Endothelial cell of umbilical vein (primary cell): Measurements from ENCODE around the gene TLDC2. TPM values are rescaled to one million over a fixed set of nuclear protein-coding genes. Genes with fewer than 3 reads are reported as not detected.
"Not testable (repeated sequence)": the region's sequence is repeated elsewhere in the genome, so short reads cannot be mapped to it uniquely, and the experiment has no call there.

Source experiments
- BruUV-seq: library from RNA; stranded (reverse); fragments of 400-500 nt; replicated peaks from 2 replicates; lab custom pipeline; 2021; lab: Mats Ljungman, UMichigan
- CTCF ChIA-PET: fragments of 300-600, 350-600 bp; sonication (Branson Sonifier 250); formaldehyde crosslinking; loops from one replicate; lab custom pipeline; 2021; ENCODE audit warnings: antibody characterized with exemption, inconsistent platforms; lab: Charles Lee
- POLR2A ChIA-PET: fragments of 300-600, 350-600 bp; sonication (Branson Sonifier 250); formaldehyde crosslinking; loops from one replicate; lab custom pipeline; 2021; ENCODE audit warnings: antibody characterized with exemption, inconsistent platforms; lab: Charles Lee
- DNase-seq: peaks from one replicate; pipeline ENCODE4 v3.0.0-alpha.2; 2011; ENCODE audit warnings: low read depth, low spot score
- FAIRE-seq: peaks from 2 replicates; lab custom pipeline; 2011; peaks lifted over from hg19 to GRCh38; lab: Jason Lieb, UNC
- H2AFZ ChIP-seq: 2 replicates; pipeline ENCODE4 v1.6.0; 2012; ENCODE audit warnings: low read depth, low read length, control low read depth, inconsistent platforms
- H3K27ac ChIP-seq: 2 replicates; pipeline ENCODE4 v1.5.1; 2011; ENCODE audit warnings: low read depth, mild to moderate bottlenecking, control low read depth, low read length, moderate library complexity; ENCODE audit not compliant: insufficient read depth
- H3K27me3 ChIP-seq, 2 experiments: 2 replicates each; pipeline versions ENCODE4 v1.6.0 to v1.6.1; 2011; ENCODE audit warnings: low read length in 2 of 2, mixed read lengths in 1 of 2; ENCODE audit not compliant: control insufficient read depth in 2 of 2, insufficient read depth in 2 of 2
- H3K36me3 ChIP-seq, 2 experiments: 2 replicates in 1 of 2; 3 replicates in 1 of 2; pipeline ENCODE4 v1.5.1; 2011; ENCODE audit warnings: low read length in 2 of 2, mild to moderate bottlenecking in 1 of 2, moderate library complexity in 1 of 2; ENCODE audit not compliant: control insufficient read depth in 2 of 2, insufficient read depth in 2 of 2; ENCODE audit errors: extremely low read depth in 1 of 2
- H3K4me1 ChIP-seq: 3 replicates; pipeline ENCODE4 v1.5.1; 2011; ENCODE audit warnings: mild to moderate bottlenecking, low read length; ENCODE audit not compliant: control insufficient read depth, insufficient read depth; ENCODE audit errors: extremely low read depth
- H3K4me2 ChIP-seq: 2 replicates; pipeline ENCODE4 v1.6.1; 2011; ENCODE audit warnings: low read length, control low read depth, mixed read lengths; ENCODE audit not compliant: insufficient read depth
- H3K4me3 ChIP-seq, 3 experiments: fragments of 200-600 bp in 1 of 3; sonication (generic), shearing (Covaris generic) in 1 of 3; replicated peaks in 1 of 3; 2 replicates each; pipeline ENCODE4 v1.5.1; 2011 to 2016; ENCODE audit warnings: control low read depth in 3 of 3, low read length in 3 of 3, mild to moderate bottlenecking in 2 of 3, inconsistent platforms in 1 of 3, low read depth in 1 of 3, moderate library complexity in 1 of 3; ENCODE audit not compliant: insufficient read depth in 1 of 3
- H3K79me2 ChIP-seq: 2 replicates; pipeline ENCODE4 v1.6.0; 2012; ENCODE audit warnings: low read length, inconsistent platforms; ENCODE audit not compliant: control insufficient read depth, insufficient read depth
- H3K9ac ChIP-seq: replicated peaks from 2 replicates; pipeline ENCODE3; 2011; ENCODE audit warnings: low read length, control low read depth; ENCODE audit not compliant: insufficient read depth; ENCODE audit errors: extremely low read depth
- H3K9me1 ChIP-seq: replicated peaks from 3 replicates; pipeline ENCODE4 v1.6.0; 2011; ENCODE audit warnings: mild to moderate bottlenecking, low read length; ENCODE audit not compliant: control insufficient read depth, insufficient read depth; ENCODE audit errors: extremely low read depth
- H3K9me3 ChIP-seq: replicated peaks from 2 replicates; pipeline ENCODE4 v1.5.1; 2012; ENCODE audit warnings: low read length, inconsistent platforms; ENCODE audit not compliant: control insufficient read depth, insufficient read depth
- H4K20me1 ChIP-seq: replicated peaks from 2 replicates; pipeline ENCODE3; 2011; ENCODE audit warnings: mild to moderate bottlenecking, low read length; ENCODE audit not compliant: control insufficient read depth, insufficient read depth; ENCODE audit errors: extremely low read depth
- EZH2 ChIP-seq: IDR thresholded peaks from 2 replicates; pipeline ENCODE4 v1.6.1; 2012; ENCODE audit warnings: borderline replicate concordance, low read depth, mild to moderate bottlenecking, moderate library complexity, low read length, inconsistent platforms; ENCODE audit not compliant: severe bottlenecking
- FOS ChIP-seq: IDR thresholded peaks from 2 replicates; pipeline ENCODE4 v1.6.1; 2011; ENCODE audit warnings: mild to moderate bottlenecking, low read length, moderate library complexity, borderline replicate concordance; ENCODE audit not compliant: insufficient read depth
- GATA2 ChIP-seq: IDR thresholded peaks from 2 replicates; pipeline ENCODE4 v1.7.0; 2011; ENCODE audit warnings: low read depth, mild to moderate bottlenecking, moderate library complexity, mixed read lengths, low read length; ENCODE audit not compliant: insufficient read length, insufficient read depth
- JUN ChIP-seq: IDR thresholded peaks from 2 replicates; pipeline ENCODE4 v1.6.1; 2011; ENCODE audit warnings: borderline replicate concordance, low read depth; ENCODE audit not compliant: insufficient read length, insufficient read depth
- MYC ChIP-seq: IDR thresholded peaks from one replicate; pipeline ENCODE4 v1.6.1; 2011; ENCODE audit warnings: mild to moderate bottlenecking, low read depth, low read length
- POLR2A ChIP-seq: IDR thresholded peaks from 2 replicates; pipeline ENCODE4 v1.6.1; 2012; ENCODE audit warnings: low read depth, mild to moderate bottlenecking, control low read depth, low read length
- POLR2AphosphoS5 ChIP-seq: IDR thresholded peaks from 2 replicates; pipeline ENCODE4 v1.6.1; 2012; ENCODE audit warnings: low read depth, mild to moderate bottlenecking, control low read depth, low read length, moderate library complexity; ENCODE audit not compliant: insufficient read depth
- dilution Hi-C: fragments of 300-500 bp; cut with MboI; formaldehyde crosslinking; loops from one replicate; pipeline ENCODE4 v1.15.0; 2019; ENCODE audit warnings: low sequenced_read_pairs; ENCODE audit not compliant: extremely low pct_ligation_motif_present
- intact Hi-C: fragments of 100-400 bp; cut with micrococcal nuclease; formaldehyde crosslinking; loops from one replicate; pipeline ENCODE4 v1.10.0; 2022
- polyA plus RNA-seq, 4 experiments: library from polyadenylated mRNA; depleted of rRNA in 3 of 4; stranded (reverse) in 3 of 4; unstranded in 1 of 4; fragments of >200 nt; gene quantifications; 2 replicates each; pipeline versions ENCODE4 v1.2.1 to v1.2.3, GENCODE V29; 2011 to 2012; ENCODE audit warnings: missing spikeins in 1 of 4
- total RNA-seq: library from RNA; stranded (reverse); gene quantifications from 2 replicates; pipeline ENCODE4 v1.2.3, GENCODE V29; 2021
- TF ChIP-seq, protein P1 (sequence below), 2 donors: IDR thresholded peaks; 1 replicate in 1 of 2; 2 replicates in 1 of 2; pipeline ENCODE4 v1.5.1; 2011; ENCODE audit warnings: low read length in 2 of 2, mild to moderate bottlenecking in 2 of 2, moderate library complexity in 2 of 2, control low read depth in 1 of 2, inconsistent platforms in 1 of 2, low read depth in 1 of 2; ENCODE audit not compliant: insufficient read depth in 1 of 2; ENCODE audit errors: extremely low read depth in 1 of 2
- TF ChIP-seq, protein P2 (sequence below): IDR thresholded peaks from 2 replicates; pipeline ENCODE4 v1.6.1; 2011; ENCODE audit not compliant: insufficient read depth, insufficient read length

TLDC2 gene
- total and polyA plus RNA-seq, 2 donors (not counting 3 experiments of a cell fraction or from before 2014, with no cell fraction given): not detected

DNA sequence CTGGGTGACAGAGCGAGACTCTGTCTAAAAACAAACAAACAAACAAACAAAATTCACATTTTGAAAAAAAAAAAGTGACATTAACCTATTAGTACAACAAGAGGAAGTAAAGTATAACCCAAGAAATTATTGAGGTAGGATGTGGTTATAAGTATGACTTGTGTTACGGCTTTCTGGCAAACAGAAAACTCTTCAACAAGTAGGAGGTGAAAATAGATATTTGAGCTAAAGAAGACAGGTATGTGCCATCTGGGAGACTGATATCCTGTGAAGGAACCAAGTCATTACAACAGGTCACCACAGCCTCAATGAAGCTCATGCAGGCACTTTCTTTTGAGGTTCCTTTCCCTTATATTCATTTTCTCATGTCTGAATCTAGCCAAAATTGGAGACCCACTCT, 28.8 kb downstream of the TLDC2 start:
- TF ChIP-seq JUN: no peak
- TF ChIP-seq, protein P1, sequence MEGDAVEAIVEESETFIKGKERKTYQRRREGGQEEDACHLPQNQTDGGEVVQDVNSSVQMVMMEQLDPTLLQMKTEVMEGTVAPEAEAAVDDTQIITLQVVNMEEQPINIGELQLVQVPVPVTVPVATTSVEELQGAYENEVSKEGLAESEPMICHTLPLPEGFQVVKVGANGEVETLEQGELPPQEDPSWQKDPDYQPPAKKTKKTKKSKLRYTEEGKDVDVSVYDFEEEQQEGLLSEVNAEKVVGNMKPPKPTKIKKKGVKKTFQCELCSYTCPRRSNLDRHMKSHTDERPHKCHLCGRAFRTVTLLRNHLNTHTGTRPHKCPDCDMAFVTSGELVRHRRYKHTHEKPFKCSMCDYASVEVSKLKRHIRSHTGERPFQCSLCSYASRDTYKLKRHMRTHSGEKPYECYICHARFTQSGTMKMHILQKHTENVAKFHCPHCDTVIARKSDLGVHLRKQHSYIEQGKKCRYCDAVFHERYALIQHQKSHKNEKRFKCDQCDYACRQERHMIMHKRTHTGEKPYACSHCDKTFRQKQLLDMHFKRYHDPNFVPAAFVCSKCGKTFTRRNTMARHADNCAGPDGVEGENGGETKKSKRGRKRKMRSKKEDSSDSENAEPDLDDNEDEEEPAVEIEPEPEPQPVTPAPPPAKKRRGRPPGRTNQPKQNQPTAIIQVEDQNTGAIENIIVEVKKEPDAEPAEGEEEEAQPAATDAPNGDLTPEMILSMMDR (IDR thresholded peaks at IDR 0.05; ENCODE audit: extremely low read depth in 1 of 2, insufficient read depth in 1 of 2, low read depth in 1 of 2, low read length in 2 of 2): no peak
- TF ChIP-seq, protein P2, sequence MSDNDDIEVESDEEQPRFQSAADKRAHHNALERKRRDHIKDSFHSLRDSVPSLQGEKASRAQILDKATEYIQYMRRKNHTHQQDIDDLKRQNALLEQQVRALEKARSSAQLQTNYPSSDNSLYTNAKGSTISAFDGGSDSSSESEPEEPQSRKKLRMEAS: no peak
- TF ChIP-seq GATA2: no peak
- no peak for TF ChIP-seq POLR2A
- no peak for TF ChIP-seq EZH2
- no peak for TF ChIP-seq MYC
- TF ChIP-seq FOS: no peak
- TF ChIP-seq POLR2AphosphoS5: no peak
- dilution Hi-C loops (no loop called here), intact Hi-C loops (no loop called here)
- H4K20me1 ChIP-seq: no peaks in the 10 kb centered on the region
- ChIA-PET POLR2A (interaction anchor here (0.6 kb wide), 1 partner anchor 255 kb away, joined by 9 read pairs; no protein-coding TSS in a partner anchor), CTCF (interaction anchor here (1.1 to 1.5 kb wide), 3 partner anchors 12 to 16 kb away, joined by 3 to 4 read pairs (median 3); no protein-coding TSS in a partner anchor)
- DNase-seq (no peak), FAIRE-seq (no peak)
- no peak overlapping the region for H3K4me3 ChIP-seq
- no peaks in the 10 kb centered on the region for H3K79me2 ChIP-seq
- H3K36me3 ChIP-seq: no peaks in the 10 kb centered on the region
- no peaks in the 10 kb centered on the region for H3K9me1 ChIP-seq
- H3K4me1 ChIP-seq: no peaks in the 10 kb centered on the region
- no peak overlapping the region for H3K4me2 ChIP-seq
- no peaks in the 10 kb centered on the region for H3K9me3 ChIP-seq
- BruUV-seq: no TSS peak
- H3K27me3 ChIP-seq: no peaks in the 10 kb centered on the region
- H3K27ac ChIP-seq: no peak overlapping the region
- no peak overlapping the region for H3K9ac ChIP-seq
- no peak overlapping the region for H2AFZ ChIP-seq

DNA sequence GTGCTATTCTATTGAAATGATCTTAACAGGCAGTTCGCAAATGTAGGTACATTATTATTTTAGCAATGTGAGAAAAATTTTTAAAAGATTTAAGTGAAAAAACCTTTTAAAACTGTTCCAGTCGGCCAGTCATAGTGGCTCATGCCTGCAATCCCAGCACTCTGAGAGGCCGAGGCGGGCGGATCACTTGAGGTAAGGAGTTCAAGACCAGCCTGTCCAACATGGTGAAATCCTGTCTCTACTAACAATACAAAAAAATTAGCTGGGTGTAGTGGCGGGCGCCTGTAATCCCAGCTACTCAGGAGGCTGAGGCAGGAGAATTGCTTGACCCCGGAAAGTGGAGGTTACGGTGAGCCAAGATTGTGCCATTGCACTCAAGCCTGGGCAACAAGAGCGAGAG, 29.6 kb downstream of the TLDC2 start:
- DNase-seq, H3K4me1 ChIP-seq, H3K27me3 ChIP-seq, FAIRE-seq, POLR2A ChIA-PET, H3K79me2 ChIP-seq, BruUV-seq, H3K4me2 ChIP-seq, H4K20me1 ChIP-seq, H3K4me3 ChIP-seq, H2AFZ ChIP-seq, H3K27ac ChIP-seq, intact Hi-C loops, H3K9ac ChIP-seq, H3K9me3 ChIP-seq, H3K9me1 ChIP-seq, H3K36me3 ChIP-seq, dilution Hi-C loops: not testable (repeated sequence)
- CTCF ChIA-PET: interaction anchor here (0.7 to 1.5 kb wide), 3 partner anchors 13 to 48 kb away, joined by 3 to 4 read pairs (median 3); no protein-coding TSS in a partner anchor

DNA sequence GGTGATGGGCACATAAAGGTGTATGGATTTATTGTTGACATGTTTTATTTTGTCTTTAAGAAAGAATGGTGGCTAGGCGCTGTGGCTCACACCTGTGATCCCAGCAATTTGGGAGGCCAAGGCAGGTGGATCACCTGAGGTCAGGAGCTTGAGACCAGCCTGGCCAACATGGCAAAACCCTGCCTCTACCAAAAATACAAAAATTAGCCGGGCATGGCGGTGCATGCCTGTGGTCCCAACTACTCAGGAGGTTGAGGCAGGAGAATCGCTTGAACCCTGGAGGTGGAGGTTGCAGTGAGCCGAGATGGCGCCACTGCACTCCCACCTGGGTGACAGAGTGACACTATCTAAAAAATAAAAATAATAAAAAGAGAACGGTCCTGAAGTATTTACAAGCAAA, 30.1 kb downstream of the TLDC2 start:
- H3K27me3 ChIP-seq, DNase-seq, H2AFZ ChIP-seq, intact Hi-C loops, FAIRE-seq, H3K4me2 ChIP-seq, H3K9me3 ChIP-seq, H3K79me2 ChIP-seq, BruUV-seq, H3K9ac ChIP-seq, dilution Hi-C loops, H3K27ac ChIP-seq, H3K9me1 ChIP-seq, H3K4me1 ChIP-seq, H4K20me1 ChIP-seq, POLR2A ChIA-PET, H3K4me3 ChIP-seq, H3K36me3 ChIP-seq: not testable (repeated sequence)
- CTCF ChIA-PET: interaction anchor here (0.7 to 0.8 kb wide), 3 partner anchors 14 to 635 kb away, joined by 3 to 4 read pairs (median 3); no protein-coding TSS in a partner anchor
